Measurements from ENCODE around the gene PHAF1. TPM values are rescaled to one million over a fixed set of nuclear protein-coding genes. Genes with fewer than 3 reads are reported as not detected.
A peak's percentile ranks its signal among the peaks of the same experiment; 100 is the strongest.

PHAF1 gene
- total and polyA plus RNA-seq, 12 donors = 7.1 to 12.7 (median 11.5) TPM

DNA sequence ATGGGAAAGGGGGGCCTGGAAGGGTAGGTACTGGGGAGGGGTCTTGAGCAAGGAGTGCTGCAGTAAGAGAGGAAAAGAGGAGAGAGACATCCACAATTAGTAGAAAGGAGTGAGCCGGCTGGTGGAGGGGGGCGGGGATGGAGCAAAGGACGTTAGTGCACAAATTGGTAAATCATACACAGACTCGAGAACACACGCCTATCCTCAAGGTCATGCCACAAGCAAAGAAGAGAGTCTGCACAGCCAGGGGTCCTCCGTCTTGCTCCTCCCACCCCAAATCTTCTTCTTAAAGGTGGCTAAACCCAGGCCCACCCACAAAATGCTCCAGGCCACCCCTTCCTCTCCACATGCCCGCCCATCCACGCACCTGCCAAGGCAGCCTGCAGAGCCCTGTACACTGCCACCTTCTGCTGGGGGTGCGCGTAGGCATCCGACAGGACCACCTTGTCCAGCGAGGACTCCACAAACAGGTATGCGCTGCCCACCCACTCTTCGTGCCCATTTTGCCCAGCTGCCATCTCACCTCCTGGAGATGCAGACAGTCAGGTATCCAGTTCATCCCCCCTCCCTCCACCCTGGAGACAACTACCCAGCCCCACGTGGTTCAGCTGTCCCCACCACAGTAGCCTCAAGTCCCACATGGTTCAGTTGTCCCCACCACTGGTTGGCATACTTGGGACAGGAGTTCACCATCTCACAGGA lies 46.6 kb downstream of the PHAF1 start:
- 65 to 67% methylated on average over 15 of the region's 15 CpGs for WGBS, 2 donors
- no peak overlapping the region for H3K4me3 ChIP-seq
- H3K36me3 ChIP-seq = peaks cover 0 to 7% (median 0%) of the 10 kb centered on the region in 9 donors
- peaks cover 11 to 42% (median 33%) of the 10 kb centered on the region in 9 donors for H3K4me1 ChIP-seq
- H3K27ac ChIP-seq = no peak overlapping the region
- TF ChIP-seq, protein P1, sequence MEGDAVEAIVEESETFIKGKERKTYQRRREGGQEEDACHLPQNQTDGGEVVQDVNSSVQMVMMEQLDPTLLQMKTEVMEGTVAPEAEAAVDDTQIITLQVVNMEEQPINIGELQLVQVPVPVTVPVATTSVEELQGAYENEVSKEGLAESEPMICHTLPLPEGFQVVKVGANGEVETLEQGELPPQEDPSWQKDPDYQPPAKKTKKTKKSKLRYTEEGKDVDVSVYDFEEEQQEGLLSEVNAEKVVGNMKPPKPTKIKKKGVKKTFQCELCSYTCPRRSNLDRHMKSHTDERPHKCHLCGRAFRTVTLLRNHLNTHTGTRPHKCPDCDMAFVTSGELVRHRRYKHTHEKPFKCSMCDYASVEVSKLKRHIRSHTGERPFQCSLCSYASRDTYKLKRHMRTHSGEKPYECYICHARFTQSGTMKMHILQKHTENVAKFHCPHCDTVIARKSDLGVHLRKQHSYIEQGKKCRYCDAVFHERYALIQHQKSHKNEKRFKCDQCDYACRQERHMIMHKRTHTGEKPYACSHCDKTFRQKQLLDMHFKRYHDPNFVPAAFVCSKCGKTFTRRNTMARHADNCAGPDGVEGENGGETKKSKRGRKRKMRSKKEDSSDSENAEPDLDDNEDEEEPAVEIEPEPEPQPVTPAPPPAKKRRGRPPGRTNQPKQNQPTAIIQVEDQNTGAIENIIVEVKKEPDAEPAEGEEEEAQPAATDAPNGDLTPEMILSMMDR (IDR thresholded peaks at IDR 0.05) = no peak
- ATAC-seq (no peak), DNase-seq (no peak)
- H3K27me3 ChIP-seq = peaks cover 0 to 10% (median 0%) of the 10 kb centered on the region in 7 donors
- intact Hi-C loops (cut with DNase I) = loop anchor here in 4 of 10 donors (5.0 to 10.0 kb wide), 3 partner anchors 141 to 179 kb away; no protein-coding TSS in a partner anchor
- H3K9me3 ChIP-seq = no peaks in the 10 kb centered on the region

DNA sequence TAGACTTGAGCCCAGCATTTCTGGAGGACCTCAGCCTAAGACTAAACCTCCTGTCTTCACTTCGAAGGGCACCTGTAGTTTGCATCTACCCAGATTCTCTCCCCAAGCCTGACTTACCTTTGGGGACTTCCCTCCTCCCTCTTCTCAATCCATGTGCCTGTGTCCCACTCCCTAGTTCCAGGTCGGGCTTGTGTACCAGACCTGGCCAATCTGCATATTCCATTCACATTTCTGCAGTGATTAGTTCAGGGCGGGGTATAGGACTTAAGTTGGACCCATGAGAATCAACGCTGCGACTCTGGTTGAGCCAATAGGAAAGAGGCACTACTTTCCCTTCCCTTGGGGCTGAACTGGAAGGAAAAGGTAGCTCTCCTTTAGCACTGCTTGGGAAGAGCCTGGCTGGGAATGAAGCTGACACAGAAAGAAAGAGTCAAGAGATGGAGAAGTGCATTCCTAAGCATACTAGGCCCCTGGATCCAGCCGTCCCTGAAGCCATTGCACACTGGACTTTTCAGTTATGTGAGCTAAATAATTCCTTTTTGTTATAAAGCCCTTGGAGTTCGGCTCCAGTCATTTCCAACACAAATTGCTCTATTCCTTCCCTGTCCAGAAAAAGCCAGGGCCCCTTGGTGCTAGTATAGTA lies 47.5 kb downstream of the PHAF1 start:
- DNase-seq = no peak
- H3K27ac ChIP-seq = peak overlapping the region in 1 of 10 donors; percentile 95
- H3K4me1 ChIP-seq = peaks cover 15 to 46% (median 38%) of the 10 kb centered on the region in 9 donors
- TF ChIP-seq, protein P1 (IDR thresholded peaks at IDR 0.05) = no peak
- peaks cover 0 to 7% (median 0%) of the 10 kb centered on the region in 9 donors for H3K36me3 ChIP-seq
- no peak for ATAC-seq
- WGBS, 2 donors = 65 to 68% methylated on average over 7 of the region's 7 CpGs
- intact Hi-C loops (cut with DNase I) = loop anchor here in 4 of 10 donors (5.0 to 10.0 kb wide), 3 partner anchors 142 to 180 kb away; no protein-coding TSS in a partner anchor
- H3K4me3 ChIP-seq = no peak overlapping the region
- H3K27me3 ChIP-seq = peaks cover 0 to 12% (median 0%) of the 10 kb centered on the region in 7 donors
- no peaks in the 10 kb centered on the region for H3K9me3 ChIP-seq

DNA sequence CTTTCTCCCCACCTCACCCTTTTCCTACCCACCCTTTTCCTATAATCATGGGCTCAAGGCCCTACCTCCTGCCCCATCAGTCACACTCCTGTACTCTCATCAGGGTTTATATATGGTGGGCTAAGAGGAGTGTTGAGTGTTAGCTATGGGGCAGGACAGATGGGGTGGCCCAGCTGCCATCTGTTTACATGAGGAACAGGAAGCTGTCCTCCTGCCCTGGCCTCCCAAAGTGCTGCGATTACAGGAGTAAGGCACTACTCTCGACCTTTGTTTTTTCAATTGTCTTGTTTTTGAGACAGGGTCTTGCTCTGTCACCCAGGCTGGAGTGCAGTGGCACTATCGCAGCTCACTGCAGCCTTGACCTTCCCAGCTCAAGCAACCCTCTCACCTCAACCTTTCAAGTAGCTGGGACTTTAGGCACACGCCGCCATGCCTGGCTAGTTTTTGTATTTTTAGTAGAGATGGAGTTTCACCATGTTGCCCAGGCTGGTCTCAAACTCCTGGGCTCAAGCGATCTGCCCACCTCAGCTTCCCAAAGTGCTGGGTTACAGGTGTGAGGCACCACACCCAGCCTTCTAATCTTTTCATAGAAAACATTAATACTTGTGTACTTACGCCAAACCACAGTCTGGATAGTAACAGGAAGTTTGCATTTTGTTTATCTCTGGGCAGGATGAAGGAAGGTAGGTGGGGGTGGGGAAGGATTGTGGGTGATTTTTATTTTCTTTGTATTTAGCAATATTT lies 48.3 kb downstream of the PHAF1 start:
- Histone ChIP-seq H3K27ac (peak overlapping the region in 1 of 10 donors; percentile 95), H3K27me3 (peaks cover 0 to 20% (median 7%) of the 10 kb centered on the region in 7 donors), H3K36me3 (peaks cover 0 to 7% (median 0%) of the 10 kb centered on the region in 9 donors), H3K9me3 (no peaks in the 10 kb centered on the region), H3K4me3 (peak overlapping the region in 2 of 10 donors; percentile 98 to 99), H3K4me1 (peaks cover 21 to 54% (median 46%) of the 10 kb centered on the region in 9 donors)
- ATAC-seq (no peak), DNase-seq (no peak)
- TF ChIP-seq, protein P1 (IDR thresholded peaks at IDR 0.05) = no peak
- WGBS, 2 donors = 81 to 84% methylated on average over 7 of the region's 7 CpGs
- intact Hi-C loops (cut with DNase I) = loop anchor here in 4 of 10 donors (5.0 to 10.0 kb wide), 3 partner anchors 143 to 181 kb away; no protein-coding TSS in a partner anchor
